ENCODE measurements around the gene AMIGO1. TPM values are rescaled to one million over a fixed set of nuclear protein-coding genes. Genes with fewer than 3 reads are reported as not detected.

The AMIGO1 gene
- total RNA-seq, 1 experiment from 2014 or later = 1.5 TPM

- H3K4me3 Mint-ChIP-seq (ENCODE audit: low read depth, unreplicated experiment) = no peak overlapping the region
- no TSS peak for BruUV-seq (replicated peaks)
- no peak for TF ChIP-seq CTCF (IDR thresholded peaks at IDR 0.05; ENCODE audit: unreplicated experiment)
- peaks cover 5% of the 10 kb centered on the region for H3K36me3 Mint-ChIP-seq (ENCODE audit: insufficient read depth, unreplicated experiment)
- H3K27ac Mint-ChIP-seq (ENCODE audit: unreplicated experiment) = no peak overlapping the region
- H3K4me1 Mint-ChIP-seq (ENCODE audit: low read depth, unreplicated experiment) = peaks cover 6% of the 10 kb centered on the region
- intact Hi-C loops (cut with micrococcal nuclease; ENCODE audit: unreplicated experiment) = no loop called here
- H3K27me3 Mint-ChIP-seq (ENCODE audit: unreplicated experiment) = peaks cover 34% of the 10 kb centered on the region
- H3K9me3 Mint-ChIP-seq (ENCODE audit: low read depth, unreplicated experiment) = no peaks in the 10 kb centered on the region
- no peak for DNase-seq
- CTCF ChIA-PET = no interaction called here
Measured at GRCh38 chr1:109535481-109535880, 26.0 kb upstream of the AMIGO1 start.

DNA sequence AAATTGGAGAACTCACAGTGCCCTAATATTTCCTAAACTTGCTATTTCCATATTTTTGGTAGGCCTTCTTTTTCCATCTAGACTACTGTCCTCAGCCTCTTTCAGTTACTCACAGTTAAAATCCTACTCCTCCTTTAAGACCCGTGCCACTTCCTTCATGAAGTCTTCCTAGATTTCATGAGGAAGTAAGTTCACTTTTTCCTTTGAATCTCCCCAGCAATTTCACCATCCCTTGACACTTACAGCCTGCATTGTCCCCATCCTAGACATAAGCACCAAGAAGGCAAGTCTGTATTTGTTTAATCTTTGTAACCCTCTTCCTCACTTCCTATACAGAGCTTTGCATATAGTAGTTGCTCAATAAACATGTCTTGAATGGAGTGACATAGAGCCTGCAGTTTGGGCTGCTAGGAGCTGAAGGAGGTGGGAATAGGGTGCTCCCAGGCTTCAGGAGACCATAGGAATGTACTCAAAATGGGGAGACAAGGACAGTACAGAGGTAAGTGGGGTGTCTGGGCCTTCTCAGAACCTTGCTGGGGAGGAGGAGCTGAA lies 24.9 kb upstream of the AMIGO1 start:
- Mint-ChIP-seq H3K4me1 (ENCODE audit: low read depth, unreplicated experiment) (peaks cover 6% of the 10 kb centered on the region), H3K9me3 (ENCODE audit: low read depth, unreplicated experiment) (no peaks in the 10 kb centered on the region), H3K4me3 (ENCODE audit: low read depth, unreplicated experiment) (no peak overlapping the region), H3K27ac (ENCODE audit: unreplicated experiment) (no peak overlapping the region), H3K27me3 (ENCODE audit: unreplicated experiment) (peaks cover 34% of the 10 kb centered on the region), H3K36me3 (ENCODE audit: insufficient read depth, unreplicated experiment) (peaks cover 5% of the 10 kb centered on the region)
- DNase-seq = no peak
- intact Hi-C loops (cut with micrococcal nuclease; ENCODE audit: unreplicated experiment) = no loop called here
- BruUV-seq (replicated peaks) = no TSS peak
- CTCF ChIA-PET = interaction anchor here (0.7 kb wide), 2 partner anchors 86 to 203 kb away, joined by 4 to 6 read pairs; no protein-coding TSS in a partner anchor
- no peak for TF ChIP-seq CTCF (IDR thresholded peaks at IDR 0.05; ENCODE audit: unreplicated experiment)

GRCh38 chr1:109532365-109533136 lies 23.0 kb upstream of the AMIGO1 start:
- Mint-ChIP-seq H3K27me3 (ENCODE audit: unreplicated experiment) (peaks cover 42% of the 10 kb centered on the region), H3K4me3 (ENCODE audit: low read depth, unreplicated experiment) (no peak overlapping the region), H3K27ac (ENCODE audit: unreplicated experiment) (no peak overlapping the region), H3K4me1 (ENCODE audit: low read depth, unreplicated experiment) (peaks cover 6% of the 10 kb centered on the region), H3K9me3 (ENCODE audit: low read depth, unreplicated experiment) (no peaks in the 10 kb centered on the region), H3K36me3 (ENCODE audit: insufficient read depth, unreplicated experiment) (peaks cover 5% of the 10 kb centered on the region)
- DNase-seq = peak; percentile 82
- TF ChIP-seq CTCF (IDR thresholded peaks at IDR 0.05; ENCODE audit: unreplicated experiment) = peak; percentile 85
- CTCF ChIA-PET = interaction anchor here (0.9 to 2.5 kb wide), 12 partner anchors 15 to 452 kb away, joined by 3 to 23 read pairs (median 4); partner anchors contain the start of genes AHCYL1, CYB561D1 and GNAI3
- intact Hi-C loops (cut with micrococcal nuclease; ENCODE audit: unreplicated experiment) = loop anchor here (1.0 to 2.0 kb wide), 3 partner anchors 38 to 256 kb away; partner anchors contain the start of genes CYB561D1 and PSMA5
- no TSS peak for BruUV-seq (replicated peaks)

DNA sequence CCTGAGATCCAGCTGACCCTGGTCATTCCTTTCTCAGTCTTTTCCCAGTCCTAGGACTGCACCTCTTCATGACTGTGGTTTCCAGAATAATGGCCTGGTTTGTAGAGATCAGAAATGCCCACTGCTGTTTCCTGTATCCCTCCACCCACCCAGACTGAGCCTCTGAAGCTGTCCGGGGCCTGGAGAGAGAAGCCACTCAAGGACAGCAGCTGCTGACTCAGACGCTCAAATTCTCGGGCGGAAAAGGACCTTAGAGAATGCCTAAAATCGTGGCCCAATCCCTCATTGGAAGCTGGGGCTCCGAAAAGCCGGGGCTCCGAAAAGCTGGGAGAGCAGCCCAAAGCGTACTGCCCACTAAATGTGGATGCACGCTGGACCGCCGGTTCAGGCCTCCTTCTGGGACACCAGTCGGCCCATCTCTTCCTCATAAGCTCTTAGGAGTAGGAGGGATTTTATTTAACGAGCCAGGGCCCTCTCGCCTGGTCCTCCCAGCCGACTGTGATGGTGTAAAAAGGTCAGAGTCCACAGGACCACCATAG lies 22.4 kb upstream of the AMIGO1 start:
- Mint-ChIP-seq H3K27me3 (ENCODE audit: unreplicated experiment) (peaks cover 49% of the 10 kb centered on the region), H3K4me1 (ENCODE audit: low read depth, unreplicated experiment) (peaks cover 6% of the 10 kb centered on the region), H3K27ac (ENCODE audit: unreplicated experiment) (no peak overlapping the region), H3K4me3 (ENCODE audit: low read depth, unreplicated experiment) (no peak overlapping the region), H3K36me3 (ENCODE audit: insufficient read depth, unreplicated experiment) (peaks cover 5% of the 10 kb centered on the region), H3K9me3 (ENCODE audit: low read depth, unreplicated experiment) (no peaks in the 10 kb centered on the region)
- intact Hi-C loops (cut with micrococcal nuclease; ENCODE audit: unreplicated experiment) = loop anchor here (1.0 to 2.0 kb wide), 3 partner anchors 38 to 255 kb away; partner anchors contain the start of genes CYB561D1 and PSMA5
- no TSS peak for BruUV-seq (replicated peaks)
- no peak for TF ChIP-seq CTCF (IDR thresholded peaks at IDR 0.05; ENCODE audit: unreplicated experiment)
- CTCF ChIA-PET = interaction anchor here (1.0 to 2.5 kb wide), 8 partner anchors 15 to 292 kb away, joined by 3 to 23 read pairs (median 6); partner anchors contain the start of gene CYB561D1
- DNase-seq = no peak
